Smooth muscle cell of the brain vasculature (primary cell): Measurements from ENCODE around the gene AVPR1A.

Source experiments
- DNase-seq: peaks from one replicate; pipeline ENCODE4 v3.0.0-alpha.2; 2012; ENCODE audit warnings: low read depth, low spot score

AVPR1A gene

GRCh38 chr12:63095369-63095980 lies 55.5 kb downstream of the AVPR1A start:
- DNase-seq, result no peak

DNA sequence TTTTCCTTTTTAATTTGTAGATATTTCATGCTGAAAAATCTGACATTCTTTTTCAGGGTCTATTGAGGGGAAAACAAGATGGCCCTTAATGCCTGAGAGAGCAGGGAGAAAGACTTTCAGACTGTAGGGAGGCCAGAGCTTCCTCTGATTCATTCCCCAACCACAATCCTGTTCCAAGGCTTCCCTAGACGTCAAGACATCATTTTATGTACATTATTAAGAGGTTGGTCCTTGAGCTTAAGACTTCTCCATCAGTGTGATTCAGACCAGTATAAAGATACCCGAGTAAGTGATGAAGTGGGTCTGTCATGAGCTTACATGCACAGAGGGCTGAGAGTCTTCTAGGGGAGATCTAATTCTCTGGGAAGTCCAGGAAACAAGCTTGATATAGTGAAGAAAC lies 57.3 kb downstream of the AVPR1A start:
- DNase-seq, result no peak

DNA sequence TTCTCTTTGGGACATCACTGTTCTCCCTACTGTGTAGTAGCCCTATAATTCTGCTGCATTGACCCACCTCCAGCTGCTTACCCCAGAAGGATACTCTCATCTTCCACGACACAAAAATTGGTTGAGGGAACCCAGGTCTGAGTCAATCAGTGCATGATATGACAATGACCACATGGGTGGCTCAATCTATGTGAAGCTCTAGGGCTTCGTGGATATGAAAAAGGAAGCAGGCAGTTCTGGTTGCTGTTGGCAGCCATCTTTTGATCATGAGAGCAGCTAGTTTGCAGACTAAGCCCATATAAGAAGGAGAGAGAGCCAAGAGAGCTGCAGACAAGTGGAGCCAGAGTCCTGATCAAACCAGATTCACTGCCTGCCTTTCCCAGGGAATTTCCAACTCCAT lies 57.9 kb downstream of the AVPR1A start:
- DNase-seq, result no peak
